Activated naive CD4-positive, alpha-beta T cell treated with Interleukin-2 at 50 U/mL for 16 hours (primary cell): Measurements from ENCODE around the gene UBL7.

ENCODE experiments used
- DNase-seq: peaks from one replicate; pipeline ENCODE4 v3.0.0-alpha.2; 2020

Gene UBL7

GRCh38 chr15:74406517-74406916, 54.4 kb downstream of the UBL7 start:
- no peak for DNase-seq

DNA sequence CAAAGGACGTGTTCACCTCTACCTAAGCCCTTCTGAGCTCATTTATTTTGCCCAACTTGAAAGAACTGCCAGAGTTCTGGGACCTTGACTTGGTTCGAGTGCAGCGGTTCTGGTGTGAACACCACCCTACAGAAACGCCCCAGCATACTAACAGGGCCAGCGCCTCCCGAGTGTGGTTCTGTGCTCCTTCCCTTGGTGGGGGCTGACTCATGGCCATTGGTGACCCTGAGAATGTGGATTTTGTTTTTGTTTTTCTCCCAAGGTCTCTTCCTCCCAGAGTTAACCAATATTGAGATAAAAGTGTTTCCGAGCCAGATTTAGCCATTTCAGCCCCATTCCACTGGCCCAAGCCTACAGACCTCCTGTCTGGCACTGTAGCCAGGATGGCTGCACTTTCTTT, 55.1 kb downstream of the UBL7 start:
- no peak for DNase-seq

DNA sequence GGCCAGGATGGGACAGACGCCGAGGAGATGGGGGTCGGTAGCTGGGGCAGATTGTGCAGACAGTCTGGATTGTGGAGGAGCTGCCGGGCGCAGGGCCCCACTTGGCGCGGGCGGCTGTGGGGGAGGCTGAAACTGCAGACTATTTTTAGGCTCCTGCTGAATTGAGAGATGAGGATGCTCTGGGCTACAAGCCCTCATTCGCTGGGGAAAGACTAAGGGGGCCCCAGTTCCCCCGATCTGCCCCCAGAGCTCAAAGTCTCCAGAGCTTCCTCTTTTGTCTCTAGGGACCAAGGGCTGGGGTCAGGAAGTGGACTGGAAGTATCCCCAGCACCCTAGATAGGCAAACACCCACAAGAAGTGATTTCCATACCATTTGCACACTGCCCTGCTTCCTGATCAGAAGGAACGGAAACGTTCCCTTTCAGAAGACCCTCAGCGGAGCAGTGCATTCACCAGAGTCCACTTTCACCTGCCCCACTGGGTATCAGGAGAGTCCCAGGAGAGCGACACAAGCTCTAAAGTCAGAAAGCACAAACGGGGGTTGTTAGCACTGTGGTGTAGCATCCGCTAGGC, 56.9 kb downstream of the UBL7 start:
- DNase-seq: no peak

DNA sequence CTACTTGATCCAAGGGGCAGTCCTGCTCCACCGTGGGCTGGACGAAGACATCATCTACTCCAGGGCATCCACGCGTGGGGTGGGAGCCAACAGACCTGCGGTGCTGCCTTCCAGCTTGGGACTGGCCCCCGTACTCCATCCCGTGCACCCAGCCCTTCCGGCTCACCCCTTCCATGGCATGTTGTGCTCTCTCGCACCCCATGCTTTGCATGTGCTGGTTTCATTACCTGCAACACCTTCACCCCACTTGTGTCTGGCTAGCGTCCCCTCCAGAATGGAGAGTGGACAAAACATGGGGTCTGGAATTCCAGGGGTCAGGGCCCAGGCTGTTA, 57.4 kb downstream of the UBL7 start:
- DNase-seq: no peak

DNA sequence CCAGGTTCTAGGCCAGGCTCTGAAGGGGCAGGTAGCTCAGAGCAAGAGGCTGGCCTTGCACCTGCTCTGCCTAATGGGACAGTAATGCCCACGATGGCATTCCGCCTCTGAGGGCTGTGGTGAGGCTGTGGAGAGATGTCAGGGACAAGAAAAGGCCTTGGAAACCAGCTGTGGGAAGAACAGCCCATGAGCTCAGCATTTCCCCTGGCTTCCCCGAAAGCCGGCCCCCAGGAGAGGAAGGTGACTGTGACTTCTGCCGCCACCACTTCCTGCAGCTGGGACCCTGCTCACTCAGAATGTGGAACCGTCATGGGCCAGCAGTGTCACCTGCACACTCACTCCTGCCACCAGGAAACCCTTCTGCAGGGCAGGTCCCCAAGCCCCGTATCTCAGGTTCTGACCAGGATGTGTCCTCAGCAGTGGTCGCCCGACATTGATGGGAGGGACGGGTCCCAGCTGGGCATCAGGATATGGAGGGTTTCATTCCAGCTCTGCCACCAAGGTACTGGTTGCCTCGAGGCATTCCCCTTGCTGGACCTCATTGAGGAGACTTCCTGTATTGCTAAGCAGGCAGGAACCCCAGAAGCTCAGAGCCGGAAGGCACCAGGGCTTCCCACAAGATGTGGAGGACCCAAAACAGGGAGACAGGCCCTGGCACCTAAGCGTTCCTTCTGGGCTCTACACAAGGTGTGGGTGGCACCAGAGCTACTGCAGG, 57.9 kb downstream of the UBL7 start:
- DNase-seq: peak; percentile 79

DNA sequence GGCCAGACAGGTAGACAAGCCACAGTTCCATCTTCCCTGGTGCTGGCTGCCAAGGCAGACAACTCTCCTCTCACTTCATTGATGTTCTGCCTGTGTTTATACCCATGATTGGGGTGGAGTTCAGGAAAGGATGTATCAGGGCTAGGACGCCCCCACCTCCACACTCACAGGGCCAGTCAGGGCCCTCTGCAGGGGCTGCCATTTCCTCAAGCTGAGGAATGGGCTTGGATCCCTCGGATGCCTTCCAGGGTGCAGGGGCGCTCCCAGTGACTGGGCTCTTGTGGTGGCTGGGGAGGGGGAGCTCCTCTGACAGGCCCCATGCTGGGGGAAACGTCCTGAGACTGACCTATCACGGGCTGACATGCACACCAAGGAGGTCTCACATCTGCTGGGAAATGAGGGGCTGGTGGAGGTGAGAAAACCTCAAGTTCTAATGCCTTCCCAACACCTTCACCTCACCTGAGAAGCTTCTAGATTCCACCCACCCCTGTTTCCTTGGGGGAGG, 58.6 kb downstream of the UBL7 start:
- DNase-seq: no peak

DNA sequence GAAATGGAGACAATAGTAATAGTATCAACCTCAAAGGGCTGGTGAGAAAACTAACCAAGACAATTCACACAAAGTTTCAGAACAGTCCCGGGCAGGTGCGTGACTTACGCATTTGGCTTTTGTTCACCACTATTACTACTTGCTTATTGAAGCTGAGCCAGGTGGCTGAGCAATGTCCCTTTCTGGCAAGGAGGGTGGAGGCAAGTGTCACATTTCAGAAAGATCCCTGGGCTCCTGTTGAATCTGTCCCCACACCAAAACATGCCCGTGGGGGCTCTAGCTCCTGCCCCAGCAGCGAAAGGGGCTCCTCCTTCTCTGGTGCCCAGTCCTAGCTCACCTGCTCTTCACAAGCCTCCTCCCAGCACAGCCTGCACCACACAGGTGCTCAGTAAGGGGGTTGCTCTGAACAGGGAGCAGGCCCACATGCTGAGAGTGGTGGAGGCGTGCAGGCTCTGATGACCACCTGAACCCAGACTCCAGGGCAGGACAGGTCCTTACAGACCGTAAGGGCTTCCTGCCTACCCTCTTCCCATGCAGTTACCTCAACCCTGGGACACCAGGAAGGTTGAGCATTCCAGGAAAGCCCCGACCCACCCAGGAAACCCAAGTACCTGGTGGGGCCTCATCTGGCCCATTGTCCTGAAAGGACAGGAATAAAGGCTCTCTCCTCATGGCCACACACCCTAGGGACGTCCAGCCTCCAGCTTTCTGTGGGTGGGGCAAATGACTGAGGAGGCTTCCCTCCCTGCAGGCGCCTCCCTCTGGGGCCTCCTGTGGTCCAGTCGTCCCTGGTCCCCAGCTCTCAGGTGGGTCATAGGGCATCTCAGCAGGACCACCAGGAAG, 59.8 kb downstream of the UBL7 start:
- peak; percentile 31 for DNase-seq

GRCh38 chr15:74400313-74400860, 60.6 kb downstream of the UBL7 start:
- DNase-seq: peak; percentile 35

DNA sequence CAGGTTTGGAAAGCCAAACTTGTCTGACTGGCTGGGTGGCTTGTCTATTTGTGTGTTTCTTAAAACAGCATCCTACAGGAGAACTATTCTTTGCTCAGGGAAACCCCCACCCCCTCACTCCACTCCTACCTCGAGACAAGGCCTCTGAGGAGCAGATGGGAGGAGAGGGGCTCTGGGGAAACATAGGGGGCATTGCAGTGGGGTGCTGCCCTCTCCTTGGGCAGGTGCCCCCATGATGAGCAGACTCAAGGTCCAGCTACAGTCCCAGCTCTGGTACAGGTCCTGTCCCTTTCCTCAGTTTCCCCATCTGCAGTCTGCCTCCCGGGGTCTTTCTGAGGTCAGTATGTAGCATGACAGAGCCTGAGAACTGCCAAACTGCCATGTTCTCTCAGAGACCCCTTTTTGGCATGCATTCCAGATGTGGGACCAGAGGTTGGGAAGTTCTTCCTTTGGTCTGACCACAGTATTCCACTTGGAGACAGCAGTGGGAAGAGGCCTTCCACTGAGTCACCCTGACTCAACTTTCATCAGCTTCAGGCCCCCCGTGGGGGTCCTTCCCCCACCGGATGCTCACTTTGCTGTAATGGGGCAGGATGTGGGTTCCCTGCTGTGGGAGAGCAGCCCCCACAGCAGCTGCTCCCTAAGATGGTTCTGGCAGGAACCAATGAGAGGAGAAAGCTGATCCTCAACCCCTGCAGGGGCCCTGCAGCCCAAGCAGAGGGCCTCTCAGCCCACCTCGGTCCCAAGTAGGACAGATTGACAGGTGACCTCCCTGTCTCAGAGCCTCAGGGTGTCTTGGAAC, 61.2 kb downstream of the UBL7 start:
- peak; percentile 46 for DNase-seq

DNA sequence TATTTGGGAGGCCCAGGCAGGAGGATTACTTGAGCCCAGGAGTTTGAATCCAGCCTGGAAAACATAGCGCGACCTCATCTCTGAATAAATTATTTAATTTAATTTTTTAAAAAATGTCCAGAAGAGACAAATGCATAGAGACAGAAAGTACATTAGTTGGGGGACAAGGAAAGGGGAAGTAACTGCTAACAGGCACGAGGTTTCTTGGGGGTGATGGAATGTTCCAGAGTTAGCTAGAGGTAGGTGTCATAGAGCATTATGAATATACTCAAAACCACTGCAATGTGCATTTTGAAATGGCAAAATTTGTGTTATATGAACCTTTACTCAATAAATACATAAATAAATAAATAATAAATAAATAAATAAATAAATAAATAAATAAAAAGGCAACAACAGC, 61.9 kb downstream of the UBL7 start:
- DNase-seq: no peak

DNA sequence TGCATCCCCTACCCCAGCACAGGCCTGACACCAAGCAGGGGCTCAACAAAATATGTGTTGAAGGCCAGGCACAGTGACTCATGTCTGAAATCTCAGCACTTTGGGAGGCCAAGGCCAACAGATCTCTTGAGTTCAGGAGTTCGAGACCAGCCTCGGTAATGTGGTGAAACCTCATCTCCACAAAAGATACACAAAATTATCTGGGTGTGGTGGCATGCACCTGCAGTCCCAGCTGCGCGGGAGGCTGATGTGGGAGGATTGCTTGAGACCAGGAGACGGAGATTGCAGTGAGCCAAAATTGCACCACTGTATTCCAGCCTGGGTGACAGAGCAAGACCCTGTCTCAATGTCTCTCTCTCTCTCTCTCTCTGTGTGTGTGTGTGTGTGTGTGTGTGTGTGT, 62.8 kb downstream of the UBL7 start:
- DNase-seq: no peak

DNA sequence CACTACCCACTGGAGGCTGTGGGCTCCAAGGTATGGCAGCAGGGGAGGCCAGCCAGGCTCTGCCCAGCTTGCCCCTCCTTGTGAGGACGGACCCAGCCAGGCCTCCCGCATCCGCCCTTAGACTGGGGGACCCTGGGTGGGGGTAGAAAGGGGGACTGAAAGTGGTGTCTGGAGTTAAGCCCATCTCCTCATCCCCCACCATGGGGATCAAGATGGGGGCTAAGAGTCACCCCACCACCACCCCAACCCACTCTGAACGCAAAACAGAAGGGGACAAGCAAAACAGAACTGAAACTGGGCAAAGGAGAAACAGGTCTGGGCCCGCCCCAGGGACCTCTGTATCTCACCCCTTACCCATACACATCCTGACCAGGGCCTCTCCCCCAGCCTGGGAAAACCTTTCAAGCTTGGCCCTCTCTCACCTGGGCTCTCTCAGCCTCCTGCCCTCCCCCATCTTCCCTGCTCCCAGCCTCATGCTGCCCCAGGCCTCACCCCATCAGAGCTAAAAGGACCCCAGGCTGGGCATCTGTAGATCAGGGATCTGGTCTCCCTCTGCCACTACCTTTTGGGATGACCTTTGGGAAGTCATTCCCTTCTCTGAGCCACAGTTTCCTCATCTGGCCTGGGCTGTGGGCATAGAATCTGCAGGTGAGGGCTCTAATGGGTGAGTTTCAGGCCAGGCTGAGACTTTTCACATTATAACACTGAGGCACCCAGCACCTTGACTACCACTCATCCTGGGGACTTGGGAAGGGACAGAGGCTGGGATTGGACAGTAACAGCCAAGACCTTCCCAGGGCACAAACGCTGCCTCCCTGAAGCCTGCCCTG, 63.5 kb downstream of the UBL7 start:
- DNase-seq: no peak

DNA sequence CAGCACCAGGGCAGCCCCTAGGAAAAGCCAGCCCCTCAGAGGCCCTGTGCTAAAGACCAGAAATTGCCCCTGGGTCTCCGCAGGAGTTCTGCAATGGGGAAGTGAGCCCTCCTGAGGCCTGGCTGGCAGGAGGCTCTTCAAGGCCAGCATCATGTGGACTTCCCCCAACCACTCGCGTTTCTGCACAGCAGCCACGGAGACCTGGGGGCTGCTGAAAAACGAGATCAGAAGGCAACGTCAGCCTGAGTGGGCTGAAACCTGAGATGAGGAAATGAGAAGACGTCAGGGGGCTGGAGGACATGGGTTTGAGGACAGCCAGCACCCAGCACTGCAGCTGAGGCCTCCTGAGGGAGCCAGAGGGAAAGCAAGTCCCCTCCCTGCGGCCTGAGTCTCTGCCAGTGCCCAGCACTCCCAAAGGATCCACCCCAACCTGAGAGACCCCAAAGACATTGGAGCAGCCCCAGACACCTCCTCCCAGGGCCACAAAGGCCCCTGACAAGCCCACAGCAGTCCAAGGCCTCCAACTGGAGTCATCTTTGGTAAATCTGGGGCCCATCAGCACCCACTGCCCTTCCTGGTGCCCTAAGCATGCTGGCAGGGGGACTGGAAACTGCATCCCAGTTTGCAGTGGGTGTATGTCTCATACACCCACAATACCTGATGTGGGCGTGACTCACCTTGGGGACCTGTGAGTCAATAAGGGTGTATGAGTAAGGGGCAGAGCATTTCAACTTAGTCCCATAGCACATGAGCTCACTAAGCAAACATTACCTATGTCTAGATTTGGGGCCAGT, 64.3 kb downstream of the UBL7 start:
- peak; percentile 59 for DNase-seq

DNA sequence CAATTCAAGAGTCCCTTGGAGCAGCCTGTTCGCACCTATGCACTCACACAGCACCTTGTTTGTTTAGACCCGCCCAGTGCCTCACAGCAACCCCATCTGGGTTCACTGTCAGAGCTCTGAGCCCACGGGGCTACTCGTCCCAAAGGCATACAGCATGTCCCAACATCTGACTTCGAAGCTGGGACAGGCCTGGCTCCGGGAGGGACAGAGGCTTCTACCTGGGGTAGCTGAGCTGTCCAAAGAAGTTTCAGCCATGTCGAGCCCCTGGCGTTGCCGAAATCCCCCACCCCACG, 64.9 kb downstream of the UBL7 start:
- DNase-seq: no peak
